GM18868 (cell line): Measurements from ENCODE around the gene FBXO17.
"Not testable (repeated sequence)": the region's sequence is repeated elsewhere in the genome, so short reads cannot be mapped to it uniquely, and the experiment has no call there.

Experiments
- ATAC-seq: cut with Tn5 transposase; IDR thresholded peaks from one replicate; pipeline ENCODE4 v1.9.1; 2021; ENCODE audit warnings: mild to moderate bottlenecking, moderate library complexity; ENCODE audit not compliant: unreplicated experiment

The FBXO17 gene, protein sequence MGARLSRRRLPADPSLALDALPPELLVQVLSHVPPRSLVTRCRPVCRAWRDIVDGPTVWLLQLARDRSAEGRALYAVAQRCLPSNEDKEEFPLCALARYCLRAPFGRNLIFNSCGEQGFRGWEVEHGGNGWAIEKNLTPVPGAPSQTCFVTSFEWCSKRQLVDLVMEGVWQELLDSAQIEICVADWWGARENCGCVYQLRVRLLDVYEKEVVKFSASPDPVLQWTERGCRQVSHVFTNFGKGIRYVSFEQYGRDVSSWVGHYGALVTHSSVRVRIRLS

DNA sequence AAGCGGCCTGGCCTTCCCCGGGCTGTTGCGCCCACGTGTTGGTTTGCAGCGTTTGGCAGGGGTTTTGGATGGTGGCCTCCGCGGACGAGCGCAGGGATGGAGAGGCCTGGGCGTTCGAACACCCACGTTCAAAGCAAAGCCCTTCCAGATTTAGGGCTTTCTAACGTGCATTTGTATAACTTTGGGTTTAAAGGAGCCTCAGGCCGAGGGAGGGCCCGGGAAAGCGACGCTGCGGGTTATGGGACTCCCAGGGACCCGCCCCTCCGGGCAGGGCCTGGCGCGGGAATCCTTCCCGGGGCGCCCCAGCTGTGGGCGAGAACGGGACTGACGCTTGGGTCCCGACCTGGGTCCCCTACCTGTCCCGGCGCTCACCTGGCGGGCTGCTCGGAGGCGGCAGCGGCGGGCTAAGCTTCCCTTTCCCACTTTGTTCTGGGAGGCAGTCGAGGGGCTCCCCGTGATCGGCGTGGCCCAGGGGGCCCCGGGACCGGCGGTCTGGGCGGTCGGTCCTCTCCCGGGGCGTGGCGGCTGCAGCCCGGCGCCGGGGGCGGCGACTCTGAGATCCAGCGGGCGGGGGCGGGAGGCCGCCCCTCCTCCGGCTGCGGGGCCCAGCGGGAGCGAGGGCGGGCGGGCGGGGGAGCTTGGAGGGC, at the start of gene FBXO17:
TSS of gene FBXO17 (minus strand) at position 529 of the 647 bp plus-strand sequence. CDS start 25,423 bp downstream, outside the sequence.
- ATAC-seq, result no peak

DNA sequence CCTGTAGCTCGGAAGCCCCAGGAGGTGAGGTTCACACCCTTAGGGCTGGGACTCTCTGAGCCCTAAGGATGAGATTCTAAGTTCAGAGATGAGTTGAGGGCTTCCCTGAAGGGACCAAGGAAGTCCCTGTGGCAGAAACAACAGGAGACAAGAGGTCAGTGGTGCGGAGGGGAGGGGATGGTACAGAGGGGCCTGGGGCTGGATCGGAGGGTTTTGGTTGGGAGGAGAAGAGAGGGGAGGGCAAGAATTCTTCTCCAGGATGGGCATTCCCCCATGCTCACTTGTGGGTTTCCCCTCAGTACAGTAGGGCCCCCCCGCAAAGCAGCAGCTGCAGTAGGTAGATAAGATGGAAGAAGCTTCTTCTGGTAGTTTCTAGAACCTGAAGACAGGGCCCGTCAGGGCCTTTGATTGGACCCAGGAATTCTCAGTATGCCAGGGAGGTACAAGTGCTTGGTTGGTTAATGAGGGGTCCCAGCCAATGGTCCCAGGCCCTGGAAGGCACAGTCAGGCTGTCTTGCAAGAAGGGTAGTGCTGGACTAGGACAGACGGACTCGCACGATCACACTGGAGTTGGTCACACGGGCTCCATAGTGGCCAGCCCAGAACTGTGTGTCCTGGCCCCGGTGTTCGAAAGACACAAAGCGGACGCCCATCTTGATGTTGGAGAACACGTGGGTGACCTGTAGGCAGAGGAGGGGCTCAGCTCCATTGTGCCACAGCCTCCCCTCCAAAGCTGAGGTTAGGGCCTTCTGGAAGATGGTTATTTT, 49.5 kb upstream of the FBXO17 start:
- ATAC-seq, result no peak

DNA sequence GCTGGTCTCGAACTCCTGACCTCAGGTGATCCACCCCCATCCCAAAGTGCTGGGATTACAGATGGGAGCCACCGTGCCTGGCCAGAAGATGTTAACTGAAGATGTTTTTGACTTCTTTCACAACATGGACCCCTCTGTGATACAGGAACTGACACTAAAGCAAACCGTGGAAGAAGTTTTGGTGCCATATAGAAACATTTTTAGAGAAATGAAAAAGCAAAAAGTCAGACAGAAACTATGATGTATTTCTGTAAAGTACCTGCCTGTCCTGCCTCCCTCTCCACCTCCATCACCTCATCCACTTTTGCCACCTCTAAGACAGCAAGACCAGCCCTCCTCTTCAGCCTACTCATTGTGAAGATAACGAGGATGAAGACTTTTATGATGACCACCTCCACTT, 45.5 kb upstream of the FBXO17 start:
- ATAC-seq, result no peak

DNA sequence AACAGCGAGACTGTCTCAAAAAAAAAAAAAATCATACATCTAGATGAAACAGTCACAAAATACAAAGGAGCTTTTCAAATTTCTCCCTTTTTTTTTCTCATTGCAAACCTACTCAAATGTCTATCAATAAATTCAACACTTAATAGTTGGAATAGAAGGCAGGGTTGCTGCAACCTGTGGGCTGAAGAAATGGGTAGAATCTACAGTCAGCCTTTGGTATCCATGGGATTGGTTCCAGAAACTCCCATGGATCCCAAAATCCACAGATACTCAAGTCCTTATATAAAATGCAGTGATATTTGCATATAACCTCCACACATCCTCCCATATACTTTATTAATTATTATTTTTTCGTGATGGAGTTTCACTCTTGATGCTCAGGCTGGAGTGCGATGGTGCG, 42.1 kb upstream of the FBXO17 start:
- ATAC-seq, result no peak

DNA sequence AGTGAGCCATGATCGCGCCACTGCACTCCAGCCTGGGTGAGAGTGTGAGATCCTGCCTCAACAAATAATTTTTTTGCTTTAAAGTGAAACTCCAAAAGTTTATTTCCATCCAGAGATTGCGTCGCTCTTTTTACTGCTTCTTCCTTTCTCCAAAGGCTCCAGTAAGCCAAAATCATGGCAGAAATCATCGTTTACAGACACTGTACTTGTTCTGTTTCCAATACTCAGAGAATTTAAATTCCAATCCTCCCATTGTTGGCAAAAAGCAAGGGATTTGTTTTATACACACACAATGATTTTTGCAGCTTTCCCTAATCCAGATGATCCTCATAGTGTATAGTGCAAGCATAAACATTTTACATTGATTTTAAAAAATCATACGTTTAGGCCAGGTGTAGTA, 41.5 kb upstream of the FBXO17 start:
- ATAC-seq, result no peak

DNA sequence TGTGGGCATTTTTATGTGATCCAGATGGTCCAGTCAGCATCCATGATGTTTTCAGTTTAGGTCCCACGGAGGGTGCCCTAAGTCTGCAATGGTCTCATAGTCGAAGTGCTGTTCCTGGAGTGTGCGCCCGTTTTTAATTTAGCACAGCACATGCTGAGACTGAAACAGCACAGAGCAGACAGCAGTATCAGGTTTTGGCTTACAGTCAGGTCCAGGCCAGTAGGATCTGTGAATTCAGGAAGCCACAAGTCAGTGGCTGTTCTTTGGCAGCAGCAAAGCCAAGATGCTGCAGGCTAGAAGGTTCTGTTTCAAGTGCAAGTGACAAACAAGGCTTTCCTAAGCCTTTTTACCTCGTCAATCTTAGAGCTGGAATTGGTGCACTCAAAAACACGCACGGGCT, 38.5 kb upstream of the FBXO17 start:
- no peak for ATAC-seq

DNA sequence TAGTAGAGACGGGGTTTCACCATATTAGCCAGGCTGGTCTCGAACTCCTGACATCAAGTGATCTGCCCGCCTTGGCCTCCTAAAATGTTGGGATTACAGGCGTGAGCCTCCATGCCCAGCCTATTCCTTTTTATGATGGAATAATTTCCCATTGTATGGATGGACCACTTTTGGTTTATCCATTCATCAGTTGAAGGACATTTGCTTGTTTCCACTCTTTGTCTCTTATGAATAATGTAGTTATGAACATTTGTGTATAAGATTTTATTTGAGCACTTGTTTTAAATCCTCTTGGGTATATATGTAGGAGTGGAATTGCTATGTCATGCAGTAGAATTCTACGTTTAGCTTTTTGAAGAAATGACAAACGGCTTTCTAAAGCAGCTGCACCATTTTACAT, 33.5 kb upstream of the FBXO17 start:
- no peak for ATAC-seq

DNA sequence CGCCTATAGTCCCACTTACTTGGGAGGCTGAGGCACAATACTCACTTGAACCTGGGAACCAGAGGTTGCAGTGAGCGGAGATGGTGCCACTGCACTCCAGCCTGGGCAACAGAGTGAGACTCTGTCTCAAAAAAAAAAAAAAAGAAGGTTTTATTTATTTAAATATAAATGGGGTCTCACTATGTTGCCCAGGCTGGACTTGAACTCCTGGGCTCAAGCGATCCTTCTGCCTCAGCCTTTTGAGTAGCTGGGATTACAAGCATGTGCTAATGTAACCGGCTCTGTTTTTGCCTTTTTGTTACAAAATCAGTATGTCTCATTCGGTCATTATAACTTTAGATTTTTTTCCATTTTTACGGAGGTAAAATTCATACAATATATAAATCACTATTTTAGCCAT, 32.6 kb upstream of the FBXO17 start:
- ATAC-seq, result no peak

DNA sequence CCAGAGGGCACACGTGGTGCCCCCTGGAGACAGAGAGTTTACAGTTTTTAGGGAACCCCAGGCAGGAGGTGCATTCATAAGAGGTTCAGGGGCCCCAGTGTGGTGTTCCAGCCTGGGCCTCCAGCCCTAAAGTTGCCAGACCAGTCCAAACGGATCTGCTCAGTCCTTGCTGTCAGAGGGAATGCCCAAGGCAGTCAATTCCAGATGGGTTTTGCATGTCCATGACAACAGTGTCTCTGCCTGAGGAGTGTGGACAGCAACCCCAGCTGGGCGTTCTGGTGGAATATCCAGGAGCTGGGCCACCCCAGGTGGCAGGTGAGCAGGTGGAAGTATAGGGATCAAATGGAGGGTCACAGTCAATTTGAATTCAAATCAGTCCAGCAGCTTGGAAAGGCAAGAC, 31.6 kb upstream of the FBXO17 start:
- no peak for ATAC-seq

DNA sequence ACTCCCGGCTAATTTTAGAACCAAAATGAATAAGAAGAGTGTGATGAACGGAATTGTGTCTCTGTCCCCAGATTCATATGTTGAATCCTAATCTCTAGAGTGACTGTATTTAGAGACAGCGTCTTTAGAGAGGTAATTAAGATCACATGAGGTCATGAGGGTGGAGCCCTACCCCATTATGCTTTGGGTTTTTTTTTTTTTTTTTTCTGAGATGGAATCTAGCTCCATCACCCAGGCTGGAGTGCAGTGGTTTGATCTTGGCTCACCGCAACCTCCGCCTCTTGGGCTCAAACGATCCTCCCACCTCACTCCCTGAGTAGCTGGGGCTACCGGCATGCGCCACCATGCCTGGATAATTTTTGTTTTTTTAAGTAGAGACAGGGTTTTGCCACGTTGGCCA, 28.9 kb upstream of the FBXO17 start:
- ATAC-seq, result no peak

DNA sequence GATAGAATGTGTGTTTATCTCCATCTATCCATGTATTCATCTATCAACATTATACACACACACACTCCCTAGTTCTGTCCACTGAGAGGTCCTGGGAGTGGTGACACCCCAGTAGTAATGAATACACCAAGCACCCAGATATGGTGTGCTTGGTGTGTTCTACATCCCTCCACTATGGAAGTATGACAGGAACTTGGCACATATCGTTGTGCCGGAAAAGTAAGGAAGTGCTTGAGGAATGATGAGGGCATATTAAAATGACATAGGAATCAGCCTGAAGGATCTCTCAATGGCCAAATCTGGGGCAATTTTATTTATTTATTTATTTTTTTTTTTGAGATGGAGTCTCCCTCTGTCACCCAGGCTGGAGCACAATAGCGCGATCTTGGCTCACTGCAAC, 28.3 kb upstream of the FBXO17 start:
- ATAC-seq, result no peak

DNA sequence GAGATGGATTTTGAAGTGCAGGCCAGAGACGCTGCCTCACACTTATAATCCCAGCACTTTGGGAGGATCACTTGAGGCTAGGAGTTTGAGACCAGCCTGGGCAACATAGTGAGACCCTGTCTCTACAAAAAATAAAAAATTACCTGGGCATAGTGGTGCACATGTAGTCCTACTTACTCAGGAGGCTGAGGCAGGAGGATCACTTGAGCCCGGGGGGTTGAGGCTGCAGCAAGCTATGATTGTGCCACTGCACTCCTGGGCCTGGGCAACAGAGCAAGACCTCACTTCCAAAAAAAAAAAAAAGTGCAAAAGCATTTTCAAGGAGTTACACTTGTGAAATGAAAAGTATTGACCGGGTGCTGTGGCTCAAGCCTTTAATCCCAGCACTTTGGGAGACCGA, 27.6 kb upstream of the FBXO17 start:
- ATAC-seq, result no peak

DNA sequence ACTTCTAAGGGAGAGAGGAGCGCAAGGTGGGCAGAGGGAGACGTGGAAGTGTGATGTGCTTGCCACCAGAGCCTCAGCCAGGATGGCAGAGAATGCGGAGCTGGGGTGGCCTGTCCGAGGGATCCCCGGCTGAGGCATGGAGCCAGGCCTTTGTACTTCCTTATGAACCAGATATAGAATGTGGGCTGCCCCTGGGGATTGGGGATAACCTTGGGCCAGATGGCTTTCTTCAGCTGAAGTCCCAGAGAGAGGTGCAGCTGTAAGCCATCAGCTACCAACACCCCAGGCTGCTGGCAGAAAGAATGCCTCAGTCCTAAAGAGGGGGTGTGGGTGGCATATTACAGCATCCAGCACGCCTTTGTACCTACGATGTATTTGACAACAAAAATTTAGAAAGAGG, 25.5 kb upstream of the FBXO17 start:
- ATAC-seq, result no peak

DNA sequence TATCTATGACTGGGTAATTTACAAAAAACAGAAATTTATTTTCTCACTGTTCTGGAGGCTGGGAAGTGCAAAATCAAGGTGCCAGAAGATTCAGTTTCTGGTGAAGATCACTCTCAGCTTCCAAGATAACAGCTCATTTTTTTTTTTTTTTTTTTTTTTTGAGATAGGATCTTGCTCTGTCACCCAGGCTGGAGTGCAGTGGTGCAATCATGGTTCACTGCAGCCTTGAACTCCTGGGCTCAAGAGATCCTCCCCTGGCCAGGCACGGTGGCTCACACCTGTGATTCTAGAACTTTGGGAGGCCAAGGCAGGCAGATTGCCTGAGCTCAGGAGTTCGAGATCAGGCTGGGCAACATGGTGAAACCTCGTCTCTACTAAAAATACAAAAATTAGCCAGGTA, 22.0 kb upstream of the FBXO17 start:
- not testable (repeated sequence) for ATAC-seq

DNA sequence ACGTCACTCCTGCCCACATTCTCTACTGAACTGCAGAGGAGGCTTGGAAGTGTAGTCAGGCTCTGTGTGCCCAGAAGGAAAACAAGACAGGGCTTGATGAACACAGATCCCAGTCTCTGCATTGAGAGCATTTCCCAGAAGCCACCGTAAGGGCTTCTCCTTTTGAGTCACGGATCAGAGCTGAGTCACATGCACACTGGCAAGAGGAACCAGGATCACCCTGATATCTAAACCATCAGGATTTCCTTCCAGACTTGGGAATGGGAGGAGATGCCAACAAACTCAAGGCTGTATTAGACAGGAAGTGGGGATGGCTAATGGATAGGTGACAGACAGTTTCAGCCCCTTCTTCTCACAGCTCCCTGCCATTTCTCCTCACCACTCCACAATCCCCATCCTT, 17.7 kb upstream of the FBXO17 start:
- ATAC-seq, result no peak

DNA sequence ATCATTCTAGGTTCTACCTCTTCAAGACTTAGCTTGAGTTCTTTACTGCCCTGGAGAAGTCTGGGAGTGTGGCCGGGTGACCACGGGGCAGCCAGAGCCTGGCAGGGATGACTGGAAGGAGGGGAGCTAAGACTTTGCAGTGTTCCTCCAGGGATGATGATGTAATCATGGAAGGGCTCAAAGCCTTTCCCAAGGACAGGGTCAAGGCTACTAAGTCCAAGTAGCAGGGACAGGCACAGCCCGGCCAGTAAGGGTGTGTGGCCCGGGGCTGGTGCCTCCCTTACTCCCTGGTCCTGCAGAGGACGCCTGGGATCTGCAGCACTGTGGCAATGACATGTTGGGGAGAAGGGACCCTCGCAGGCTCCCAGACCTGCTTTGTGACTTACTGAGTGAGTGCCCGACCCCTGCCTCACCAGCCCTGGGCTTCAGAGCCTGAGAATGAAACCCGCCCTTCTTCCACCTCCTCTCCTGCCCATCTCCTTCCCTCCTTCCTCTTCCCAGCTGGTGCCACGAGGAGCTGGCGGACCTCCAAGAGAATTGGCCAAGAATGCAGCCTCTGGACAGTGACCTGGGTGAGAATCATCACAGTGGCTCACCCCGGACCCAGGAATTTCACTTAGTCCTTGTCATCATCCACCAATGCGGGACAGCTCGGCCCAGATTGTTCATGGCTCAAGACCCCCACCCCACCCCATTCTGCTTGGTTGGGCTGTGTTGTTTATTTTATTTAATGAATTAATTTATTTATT, 15.6 kb upstream of the FBXO17 start:
- no peak for ATAC-seq

DNA sequence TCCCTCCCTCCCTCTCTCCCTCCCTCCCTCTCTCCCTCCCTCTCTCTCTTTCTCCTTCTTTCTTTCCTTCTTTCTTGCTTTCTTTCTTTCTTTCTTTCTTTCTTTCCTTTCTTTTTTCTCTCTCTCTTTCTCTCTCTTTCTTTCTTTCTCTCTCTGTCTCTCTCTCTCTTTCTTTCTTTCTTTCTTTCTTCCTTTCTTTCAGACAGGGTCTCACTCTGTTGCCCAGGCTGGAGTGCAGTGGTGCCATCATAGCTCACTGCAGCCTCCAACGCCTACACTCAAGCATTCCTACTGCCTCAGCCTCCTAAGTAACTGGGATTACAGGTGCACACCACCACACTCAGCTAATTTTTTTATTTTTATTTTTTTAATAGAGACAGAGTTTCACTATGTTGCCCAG, 14.1 kb upstream of the FBXO17 start:
- not testable (repeated sequence) for ATAC-seq

DNA sequence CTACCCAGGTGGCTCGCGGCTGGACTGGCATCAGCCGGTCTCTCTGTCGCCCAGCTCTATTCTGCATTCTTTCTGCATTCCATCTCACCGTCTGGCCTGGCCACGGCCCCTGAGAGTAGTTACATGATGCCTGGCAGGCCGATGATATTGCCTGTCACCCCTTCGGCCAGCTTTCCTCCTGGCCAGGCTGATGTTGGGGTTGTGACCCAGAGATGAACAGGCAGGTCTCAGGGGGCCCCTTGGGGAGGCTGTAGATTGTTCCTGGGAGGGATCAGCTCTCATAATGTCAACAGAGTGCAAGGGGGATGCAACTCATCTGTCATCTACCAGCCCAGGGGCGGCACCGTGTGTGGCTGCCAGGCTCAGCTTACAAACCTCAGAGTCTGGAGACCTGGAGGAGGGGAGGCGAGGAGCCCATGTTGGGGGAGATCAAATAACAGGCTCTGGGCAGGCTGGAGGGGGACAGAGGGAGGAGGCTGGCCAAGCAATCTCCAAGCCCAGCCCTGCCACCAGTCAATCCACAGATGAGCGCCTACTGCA, 13.6 kb upstream of the FBXO17 start:
- no peak for ATAC-seq

DNA sequence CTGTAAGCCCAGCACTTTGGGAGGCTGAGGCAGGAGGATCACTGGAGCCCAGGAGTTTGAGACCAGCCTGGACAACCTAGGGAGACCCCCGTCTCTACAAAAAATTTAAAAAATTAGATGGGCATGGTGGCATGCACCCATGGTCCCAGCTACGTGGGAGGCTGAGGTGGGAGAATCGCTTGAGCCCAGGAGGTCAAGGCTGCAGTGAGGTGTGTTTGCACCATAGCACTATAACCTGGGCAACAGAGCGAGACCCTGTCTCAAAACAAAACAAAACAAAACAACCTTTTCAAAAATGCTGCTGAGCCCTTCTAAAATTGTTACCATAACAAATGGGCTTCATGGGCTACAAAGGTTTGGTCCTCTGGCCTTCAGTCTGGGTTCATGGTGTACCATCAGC, 13.1 kb upstream of the FBXO17 start:
- ATAC-seq, result not testable (repeated sequence)

DNA sequence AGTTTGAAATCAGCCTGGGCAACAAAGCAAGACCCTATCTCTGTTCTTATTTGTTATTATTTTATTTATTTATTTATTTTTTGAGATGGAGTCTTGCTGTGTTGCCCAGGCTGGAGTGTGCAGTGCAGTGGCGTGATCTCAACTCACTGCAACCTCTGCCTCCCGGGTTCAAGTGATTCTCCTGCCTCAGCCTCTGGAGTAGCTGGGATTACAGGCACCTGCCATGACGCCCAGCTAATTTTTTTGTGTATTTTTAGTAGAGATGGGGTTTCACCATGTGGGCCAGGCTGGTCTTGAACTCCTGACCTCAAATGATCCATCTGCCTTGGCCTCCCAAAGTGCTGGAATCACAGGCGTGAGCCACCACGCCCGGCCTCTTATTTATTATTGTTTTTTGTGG, 12.2 kb upstream of the FBXO17 start:
- ATAC-seq, result not testable (repeated sequence)

DNA sequence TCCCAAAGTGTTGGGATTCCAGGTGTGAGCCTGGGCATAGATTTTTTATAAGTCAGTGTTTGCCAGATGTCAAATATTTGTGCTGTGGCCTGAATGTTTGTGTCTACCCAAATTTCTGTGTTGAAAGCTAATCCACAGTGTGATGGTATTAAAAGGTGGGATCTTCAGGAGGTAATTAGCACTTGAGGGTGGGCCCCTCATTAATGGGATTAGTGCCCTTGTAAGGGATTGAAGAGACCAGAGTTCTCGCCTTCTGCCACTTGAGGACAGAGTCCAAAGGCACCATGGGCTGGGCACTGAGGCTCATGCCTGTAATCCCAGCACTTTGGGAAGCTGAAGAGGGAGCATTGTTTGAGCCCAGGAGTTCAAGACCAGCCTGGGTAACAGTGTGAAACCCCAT, 9.7 kb upstream of the FBXO17 start:
- ATAC-seq, result no peak
